Measurements from ENCODE around the gene LY6G5C. TPM values are rescaled to one million over a fixed set of nuclear protein-coding genes. Genes with fewer than 3 reads are reported as not detected.

Gene LY6G5C
- total and polyA plus RNA-seq, 2 of the 13 experiments (the other 11 are each of a cell fraction or from before 2014, with no cell fraction given): 0.33 to 0.55 TPM

DNA sequence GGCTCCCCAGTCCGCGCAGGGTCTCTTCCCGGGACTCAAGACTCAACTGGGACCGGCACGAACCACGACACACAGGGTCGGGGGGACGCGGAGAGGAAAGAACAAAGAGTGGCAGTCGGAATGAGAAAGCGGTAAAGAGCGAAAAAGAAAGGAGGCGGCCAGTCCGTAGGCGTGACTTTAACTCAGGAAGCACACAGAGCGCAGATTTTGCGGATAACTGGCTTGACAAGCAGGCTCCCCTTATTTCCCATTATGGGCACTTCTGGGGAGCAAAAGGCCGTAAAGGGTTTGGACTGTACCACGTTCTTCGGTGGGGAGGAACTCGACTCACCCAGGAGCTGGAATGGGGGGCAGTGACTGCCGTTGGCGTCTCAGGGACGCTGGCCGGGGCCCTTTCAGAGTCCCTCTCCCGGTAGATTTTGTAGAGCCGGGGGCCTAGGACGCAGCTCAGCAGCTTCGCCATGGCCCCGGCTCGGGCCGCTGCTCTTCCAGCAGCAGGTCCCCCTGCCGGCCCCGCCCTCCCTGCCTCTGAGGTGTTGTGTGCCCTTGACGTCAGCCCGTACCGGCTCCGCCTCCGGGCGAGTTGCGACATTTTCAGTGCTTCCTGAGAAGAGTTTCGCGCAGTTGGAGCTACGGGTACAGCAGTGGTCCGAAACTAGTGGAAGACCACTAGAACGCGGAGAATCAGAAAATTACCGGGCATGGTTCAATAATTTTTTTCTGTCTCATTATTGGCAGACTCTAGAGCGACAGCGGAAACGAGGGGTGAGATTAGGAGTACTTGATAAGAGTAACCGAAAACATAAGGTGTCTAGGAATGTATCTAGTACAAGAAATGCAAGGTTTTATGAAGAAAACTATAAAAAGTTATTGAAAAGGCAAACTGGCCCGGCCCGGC is 22.2 kb upstream of the LY6G5C start, which contains the start of gene ABHD16A (continued):
- TF ChIP-seq, protein P1, sequence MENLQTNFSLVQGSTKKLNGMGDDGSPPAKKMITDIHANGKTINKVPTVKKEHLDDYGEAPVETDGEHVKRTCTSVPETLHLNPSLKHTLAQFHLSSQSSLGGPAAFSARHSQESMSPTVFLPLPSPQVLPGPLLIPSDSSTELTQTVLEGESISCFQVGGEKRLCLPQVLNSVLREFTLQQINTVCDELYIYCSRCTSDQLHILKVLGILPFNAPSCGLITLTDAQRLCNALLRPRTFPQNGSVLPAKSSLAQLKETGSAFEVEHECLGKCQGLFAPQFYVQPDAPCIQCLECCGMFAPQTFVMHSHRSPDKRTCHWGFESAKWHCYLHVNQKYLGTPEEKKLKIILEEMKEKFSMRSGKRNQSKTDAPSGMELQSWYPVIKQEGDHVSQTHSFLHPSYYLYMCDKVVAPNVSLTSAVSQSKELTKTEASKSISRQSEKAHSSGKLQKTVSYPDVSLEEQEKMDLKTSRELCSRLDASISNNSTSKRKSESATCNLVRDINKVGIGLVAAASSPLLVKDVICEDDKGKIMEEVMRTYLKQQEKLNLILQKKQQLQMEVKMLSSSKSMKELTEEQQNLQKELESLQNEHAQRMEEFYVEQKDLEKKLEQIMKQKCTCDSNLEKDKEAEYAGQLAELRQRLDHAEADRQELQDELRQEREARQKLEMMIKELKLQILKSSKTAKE (CRISPR knock-in tag; IDR thresholded peaks at IDR 0.05; ENCODE audit: borderline replicate concordance): 0 out of 2 replicates have a peak, but pooled peaks have one; percentile 17
- no peak; the same call in 1 of the 2 replicates for TF ChIP-seq ZNF782 (CRISPR knock-in tag; IDR thresholded peaks at IDR 0.05; ENCODE audit: borderline replicate concordance)
- peak; percentile 58; the same call in 1 of the 2 replicates for TF ChIP-seq ZNF235 (CRISPR knock-in tag; IDR thresholded peaks at IDR 0.05; ENCODE audit: borderline replicate concordance)
- TF ChIP-seq ZNF703 (CRISPR knock-in tag; IDR thresholded peaks at IDR 0.05; ENCODE audit: borderline replicate concordance): no peak
- TF ChIP-seq HNRNPLL (IDR thresholded peaks at IDR 0.05; ENCODE audit: low read depth, low read length, poor library complexity, severe bottlenecking): peak; percentile 95
- TF ChIP-seq, protein P2, sequence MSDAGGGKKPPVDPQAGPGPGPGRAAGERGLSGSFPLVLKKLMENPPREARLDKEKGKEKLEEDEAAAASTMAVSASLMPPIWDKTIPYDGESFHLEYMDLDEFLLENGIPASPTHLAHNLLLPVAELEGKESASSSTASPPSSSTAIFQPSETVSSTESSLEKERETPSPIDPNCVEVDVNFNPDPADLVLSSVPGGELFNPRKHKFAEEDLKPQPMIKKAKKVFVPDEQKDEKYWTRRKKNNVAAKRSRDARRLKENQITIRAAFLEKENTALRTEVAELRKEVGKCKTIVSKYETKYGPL (CRISPR knock-in tag; IDR thresholded peaks at IDR 0.05): 0 out of 2 replicates have a peak, but pooled peaks have one; percentile 17
- TF ChIP-seq, protein P3, sequence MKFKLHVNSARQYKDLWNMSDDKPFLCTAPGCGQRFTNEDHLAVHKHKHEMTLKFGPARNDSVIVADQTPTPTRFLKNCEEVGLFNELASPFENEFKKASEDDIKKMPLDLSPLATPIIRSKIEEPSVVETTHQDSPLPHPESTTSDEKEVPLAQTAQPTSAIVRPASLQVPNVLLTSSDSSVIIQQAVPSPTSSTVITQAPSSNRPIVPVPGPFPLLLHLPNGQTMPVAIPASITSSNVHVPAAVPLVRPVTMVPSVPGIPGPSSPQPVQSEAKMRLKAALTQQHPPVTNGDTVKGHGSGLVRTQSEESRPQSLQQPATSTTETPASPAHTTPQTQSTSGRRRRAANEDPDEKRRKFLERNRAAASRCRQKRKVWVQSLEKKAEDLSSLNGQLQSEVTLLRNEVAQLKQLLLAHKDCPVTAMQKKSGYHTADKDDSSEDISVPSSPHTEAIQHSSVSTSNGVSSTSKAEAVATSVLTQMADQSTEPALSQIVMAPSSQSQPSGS (CRISPR knock-in tag; IDR thresholded peaks at IDR 0.05): peak; percentile 99
- no peak for TF ChIP-seq ZNF644 (CRISPR knock-in tag; IDR thresholded peaks at IDR 0.05; ENCODE audit: low read depth)
- no peak; the same call in 1 of the 2 replicates for TF ChIP-seq ESRRA (CRISPR knock-in tag; IDR thresholded peaks at IDR 0.05; ENCODE audit: low read depth)
- TF ChIP-seq SMAD9 (CRISPR knock-in tag; IDR thresholded peaks at IDR 0.05): no peak
- TF ChIP-seq IKZF1 (IDR thresholded peaks at IDR 0.05): no peak
- no peak; the same call in none of the 2 replicates for TF ChIP-seq MED13 (CRISPR knock-in tag; IDR thresholded peaks at IDR 0.05)
- TF ChIP-seq, protein P4, sequence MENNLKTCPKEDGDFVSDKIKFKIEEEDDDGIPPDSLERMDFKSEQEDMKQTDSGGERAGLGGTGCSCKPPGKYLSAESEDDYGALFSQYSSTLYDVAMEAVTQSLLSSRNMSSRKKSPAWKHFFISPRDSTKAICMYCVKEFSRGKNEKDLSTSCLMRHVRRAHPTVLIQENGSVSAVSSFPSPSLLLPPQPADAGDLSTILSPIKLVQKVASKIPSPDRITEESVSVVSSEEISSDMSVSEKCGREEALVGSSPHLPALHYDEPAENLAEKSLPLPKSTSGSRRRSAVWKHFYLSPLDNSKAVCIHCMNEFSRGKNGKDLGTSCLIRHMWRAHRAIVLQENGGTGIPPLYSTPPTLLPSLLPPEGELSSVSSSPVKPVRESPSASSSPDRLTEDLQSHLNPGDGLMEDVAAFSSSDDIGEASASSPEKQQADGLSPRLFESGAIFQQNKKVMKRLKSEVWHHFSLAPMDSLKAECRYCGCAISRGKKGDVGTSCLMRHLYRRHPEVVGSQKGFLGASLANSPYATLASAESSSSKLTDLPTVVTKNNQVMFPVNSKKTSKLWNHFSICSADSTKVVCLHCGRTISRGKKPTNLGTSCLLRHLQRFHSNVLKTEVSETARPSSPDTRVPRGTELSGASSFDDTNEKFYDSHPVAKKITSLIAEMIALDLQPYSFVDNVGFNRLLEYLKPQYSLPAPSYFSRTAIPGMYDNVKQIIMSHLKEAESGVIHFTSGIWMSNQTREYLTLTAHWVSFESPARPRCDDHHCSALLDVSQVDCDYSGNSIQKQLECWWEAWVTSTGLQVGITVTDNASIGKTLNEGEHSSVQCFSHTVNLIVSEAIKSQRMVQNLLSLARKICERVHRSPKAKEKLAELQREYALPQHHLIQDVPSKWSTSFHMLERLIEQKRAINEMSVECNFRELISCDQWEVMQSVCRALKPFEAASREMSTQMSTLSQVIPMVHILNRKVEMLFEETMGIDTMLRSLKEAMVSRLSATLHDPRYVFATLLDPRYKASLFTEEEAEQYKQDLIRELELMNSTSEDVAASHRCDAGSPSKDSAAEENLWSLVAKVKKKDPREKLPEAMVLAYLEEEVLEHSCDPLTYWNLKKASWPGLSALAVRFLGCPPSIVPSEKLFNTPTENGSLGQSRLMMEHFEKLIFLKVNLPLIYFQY (CRISPR knock-in tag; IDR thresholded peaks at IDR 0.05; ENCODE audit: borderline replicate concordance): peak; percentile 54; the same call in 1 of the 2 replicates
- TF ChIP-seq, protein P5, sequence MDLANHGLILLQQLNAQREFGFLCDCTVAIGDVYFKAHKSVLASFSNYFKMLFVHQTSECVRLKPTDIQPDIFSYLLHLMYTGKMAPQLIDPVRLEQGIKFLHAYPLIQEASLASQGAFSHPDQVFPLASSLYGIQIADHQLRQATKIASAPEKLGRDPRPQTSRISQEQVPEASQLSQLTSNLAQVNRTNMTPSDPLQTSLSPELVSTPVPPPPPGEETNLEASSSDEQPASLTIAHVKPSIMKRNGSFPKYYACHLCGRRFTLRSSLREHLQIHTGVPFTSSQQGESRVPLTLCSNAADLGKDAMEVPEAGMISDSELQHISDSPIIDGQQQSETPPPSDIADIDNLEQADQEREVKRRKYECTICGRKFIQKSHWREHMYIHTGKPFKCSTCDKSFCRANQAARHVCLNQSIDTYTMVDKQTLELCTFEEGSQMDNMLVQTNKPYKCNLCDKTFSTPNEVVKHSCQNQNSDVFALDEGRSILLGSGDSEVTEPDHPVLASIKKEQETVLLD (CRISPR knock-in tag; IDR thresholded peaks at IDR 0.05; ENCODE audit: low read depth): peak; percentile 65; the same call in 1 of the 2 replicates
- TF ChIP-seq SETDB1 (CRISPR knock-in tag; IDR thresholded peaks at IDR 0.05; ENCODE audit: borderline replicate concordance): no peak
- no peak for TF ChIP-seq HES4 (CRISPR knock-in tag; IDR thresholded peaks at IDR 0.05; ENCODE audit: borderline replicate concordance)
- TF ChIP-seq FOXM1 (CRISPR knock-in tag; IDR thresholded peaks at IDR 0.05): no peak
